B cell (primary cell): ENCODE results near the gene PAWR. TPM values are rescaled to one million over a fixed set of nuclear protein-coding genes. Genes with fewer than 3 reads are reported as not detected.

Experiments used
- ATAC-seq: fragments of 200-7000 bp; cut with Tn5 transposase; one replicate; pipeline ENCODE4 v1.10.0; 2021; ENCODE audit warnings: low read depth, mild to moderate bottlenecking, moderate number of reproducible peaks, moderate library complexity
- CTCF ChIA-PET: fragments of 350-600 bp; sonication (Branson Sonifier 250); formaldehyde crosslinking; loops from one replicate; lab custom pipeline; 2021; ENCODE audit warnings: antibody characterized with exemption, inconsistent platforms; lab: Charles Lee
- POLR2A ChIA-PET: fragments of 350-600 bp; sonication (Branson Sonifier 250); formaldehyde crosslinking; loops from one replicate; lab custom pipeline; 2021; ENCODE audit warnings: antibody characterized with exemption; lab: Charles Lee
- DNase-seq: peaks from one replicate; pipeline ENCODE4 v3.0.0; 2013
- H2AFZ ChIP-seq: 2 replicates; pipeline ENCODE4 v1.6.1; 2012; ENCODE audit warnings: mild to moderate bottlenecking, low read depth, low read length; ENCODE audit not compliant: insufficient read depth, poor library complexity, severe bottlenecking
- H3K27ac ChIP-seq, 2 donors: 1 replicate in 1 of 2; 2 replicates in 1 of 2; pipeline ENCODE4 v1.5.1; 2012 to 2013; ENCODE audit warnings: low read length in 2 of 2, mild to moderate bottlenecking in 2 of 2, moderate library complexity in 1 of 2
- H3K27me3 ChIP-seq, 4 experiments: fragments of 200-600 bp in 1 of 4; sonication (generic) in 1 of 4; replicated peaks in 1 of 4; 1 replicate in 2 of 4; 2 replicates in 2 of 4; pipeline versions ENCODE4 v1.6.1 to v1.7.0; 2013 to 2016; ENCODE audit warnings: low read length in 3 of 4, mild to moderate bottlenecking in 2 of 4, mixed read lengths in 1 of 4, moderate library complexity in 1 of 4; ENCODE audit not compliant: insufficient read depth in 4 of 4, control insufficient read depth in 3 of 4; ENCODE audit errors: control extremely low read depth in 1 of 4
- H3K36me3 ChIP-seq, 2 experiments: replicated peaks in 1 of 2; 1 replicate in 1 of 2; 2 replicates in 1 of 2; pipeline versions ENCODE4 v1.6.1 to v1.7.1; 2013; ENCODE audit warnings: low read length in 1 of 2; ENCODE audit not compliant: insufficient read depth in 2 of 2, control insufficient read depth in 1 of 2; ENCODE audit errors: control extremely low read depth in 1 of 2, extremely low read depth in 1 of 2
- H3K4me1 ChIP-seq, 2 donors: fragments of 200-600 bp in 1 of 2; sonication (generic) in 1 of 2; 1 replicate in 1 of 2; 2 replicates in 1 of 2; pipeline versions ENCODE4 v1.5.1 to v1.6.1; 2013 to 2017; ENCODE audit warnings: low read length in 2 of 2; ENCODE audit not compliant: control insufficient read depth in 2 of 2, insufficient read depth in 2 of 2
- H3K4me2 ChIP-seq: replicated peaks from 2 replicates; pipeline ENCODE3; 2012; ENCODE audit warnings: mild to moderate bottlenecking, low read depth, low read length; ENCODE audit not compliant: poor library complexity, severe bottlenecking
- H3K4me3 ChIP-seq, 5 experiments: fragments of 200-600 bp in 1 of 5; sonication (generic) in 1 of 5; 1 replicate in 3 of 5; 2 replicates in 2 of 5; pipeline versions ENCODE4 v1.5.1 to v1.7.0; 2011 to 2016; ENCODE audit warnings: low read length in 4 of 5, mild to moderate bottlenecking in 4 of 5, low read depth in 2 of 5, control low read depth in 1 of 5, moderate library complexity in 1 of 5; ENCODE audit not compliant: insufficient read depth in 1 of 5; ENCODE audit errors: control extremely low read depth in 1 of 5, extremely low read depth in 1 of 5
- H3K79me2 ChIP-seq: fragments of 200-600 bp; sonication (generic); one replicate; pipeline ENCODE4 v1.6.0; 2016; ENCODE audit warnings: low read length; ENCODE audit not compliant: control insufficient read depth, insufficient read depth
- H3K9ac ChIP-seq: fragments of 200-600 bp; sonication (generic); 2 replicates; pipeline ENCODE4 v1.6.1; 2017; ENCODE audit warnings: mild to moderate bottlenecking, low read length, moderate library complexity
- H3K9me3 ChIP-seq, 3 donors: one replicate each; pipeline versions ENCODE4 v1.6.1 to v1.7.1; 2013; ENCODE audit warnings: low read length in 2 of 3; ENCODE audit not compliant: control insufficient read depth in 2 of 3, insufficient read depth in 1 of 3; ENCODE audit errors: control extremely low read depth in 1 of 3
- H4K20me1 ChIP-seq: 2 replicates; pipeline ENCODE4 v1.6.0; 2012; ENCODE audit warnings: mild to moderate bottlenecking, low read length; ENCODE audit not compliant: insufficient read depth, control insufficient read depth, poor library complexity, severe bottlenecking
- H3K27ac Mint-ChIP-seq: one replicate; pipeline ENCODE4 v1.8.0; 2021; ENCODE audit warnings: mixed read lengths
- H3K27me3 Mint-ChIP-seq: one replicate; pipeline ENCODE4 v1.8.0; 2021; ENCODE audit warnings: mixed read lengths
- H3K4me1 Mint-ChIP-seq: one replicate; pipeline ENCODE4 v1.8.0; 2021; ENCODE audit warnings: mixed read lengths
- H3K4me3 Mint-ChIP-seq: one replicate; pipeline ENCODE4 v1.8.0; 2021; ENCODE audit warnings: mixed read lengths
- H3K9me3 Mint-ChIP-seq: one replicate; pipeline ENCODE4 v1.8.0; 2022; ENCODE audit warnings: mixed read lengths; ENCODE audit not compliant: insufficient read depth
- CTCF ChIP-seq: fragments of 200-600 bp; IDR thresholded peaks from one replicate; pipeline ENCODE4 v1.8.0; 2022; ENCODE audit warnings: antibody characterized with exemption, mild to moderate bottlenecking
- EZH2 ChIP-seq: IDR thresholded peaks from 2 replicates; pipeline ENCODE4 v1.6.1; 2012; ENCODE audit warnings: borderline replicate concordance, low read depth, mild to moderate bottlenecking, moderate library complexity, low read length; ENCODE audit not compliant: insufficient read depth, poor library complexity, severe bottlenecking
- WGBS: methylation state at CpG from one replicate; pipeline ENCODE4 v1.1.5; 2013; ENCODE audit warnings: missing lambda C conversion rate; ENCODE audit not compliant: insufficient coverage; 5-methylcytosine and 5-hydroxymethylcytosine counted together
- intact Hi-C: fragments of 100-400 bp; cut with micrococcal nuclease; formaldehyde crosslinking; loops from one replicate; pipeline ENCODE4 v1.10.0; 2022
- polyA plus RNA-seq: library from polyadenylated mRNA; depleted of rRNA; stranded (reverse); fragments of >200 nt; gene quantifications from 2 replicates; pipeline ENCODE4 v1.2.3, GENCODE V29; 2012
- total RNA-seq, 2 donors: library from RNA; stranded (reverse); fragments of 120-200 nt in 1 of 2; gene quantifications; 1 replicate in 1 of 2; 2 replicates in 1 of 2; pipeline versions ENCODE4 v1.2.3 to v1.2.4, GENCODE V29; 2013 to 2022

Gene PAWR
- total and polyA plus RNA-seq, 2 donors (not counting 1 experiment from before 2014, with no cell fraction given) = 17.9 to 90.1 TPM

- Histone ChIP-seq H2AFZ (no peak overlapping the region), H3K9me3 (peaks cover 0 to 7% (median 0%) of the 10 kb centered on the region in 3 donors), H3K36me3 (no peaks in the 10 kb centered on the region), H3K27ac (no peak overlapping the region), H3K27me3 (no peaks in the 10 kb centered on the region), H3K4me1 (no peaks in the 10 kb centered on the region), H3K9ac (no peak overlapping the region), H4K20me1 (no peaks in the 10 kb centered on the region), H3K4me2 (no peak overlapping the region), H3K79me2 (no peaks in the 10 kb centered on the region), H3K4me3 (no peak overlapping the region)
- Mint-ChIP-seq H3K4me3 (no peak overlapping the region), H3K4me1 (no peaks in the 10 kb centered on the region), H3K27me3 (peaks cover 9% of the 10 kb centered on the region), H3K27ac (no peak overlapping the region), H3K9me3 (no peaks in the 10 kb centered on the region)
- CTCF ChIA-PET = no interaction called here
- WGBS = no CpG with 5 or more reads among the region's 3 CpGs
- TF ChIP-seq CTCF (no peak), EZH2 (no peak)
- DNase-seq (no peak), ATAC-seq (no peak)
- intact Hi-C loops = no loop called here
- POLR2A ChIA-PET = no interaction called here
Observed at GRCh38 chr12:79715308-79715707, 24.5 kb upstream of the PAWR start.

- no peak for TF ChIP-seq EZH2
- no peak for TF ChIP-seq CTCF
Observed at GRCh38 chr12:79710707-79711483, 20.1 kb upstream of the PAWR start.

More at GRCh38 chr12:79710707-79711483, 20.1 kb upstream of the PAWR start:
- no peak for DNase-seq
- POLR2A ChIA-PET = no interaction called here
- Mint-ChIP-seq H3K4me3 (no peak overlapping the region), H3K27me3 (peaks cover 6% of the 10 kb centered on the region), H3K4me1 (no peaks in the 10 kb centered on the region), H3K27ac (no peak overlapping the region), H3K9me3 (no peaks in the 10 kb centered on the region)
- Histone ChIP-seq H3K4me2 (no peak overlapping the region), H3K4me3 (no peak overlapping the region), H3K27me3 (no peaks in the 10 kb centered on the region), H4K20me1 (no peaks in the 10 kb centered on the region), H3K9me3 (peaks cover 0 to 7% (median 0%) of the 10 kb centered on the region in 3 donors), H3K9ac (no peak overlapping the region), H2AFZ (no peak overlapping the region), H3K79me2 (no peaks in the 10 kb centered on the region), H3K27ac (no peak overlapping the region), H3K36me3 (no peaks in the 10 kb centered on the region), H3K4me1 (no peaks in the 10 kb centered on the region)
- CTCF ChIA-PET = no interaction called here
- WGBS = 81% methylated on average over 50 of the region's 50 CpGs
- ATAC-seq = no peak
- intact Hi-C loops = no loop called here
